ENCODE measurements around the gene LCT.

Gene LCT

DNA sequence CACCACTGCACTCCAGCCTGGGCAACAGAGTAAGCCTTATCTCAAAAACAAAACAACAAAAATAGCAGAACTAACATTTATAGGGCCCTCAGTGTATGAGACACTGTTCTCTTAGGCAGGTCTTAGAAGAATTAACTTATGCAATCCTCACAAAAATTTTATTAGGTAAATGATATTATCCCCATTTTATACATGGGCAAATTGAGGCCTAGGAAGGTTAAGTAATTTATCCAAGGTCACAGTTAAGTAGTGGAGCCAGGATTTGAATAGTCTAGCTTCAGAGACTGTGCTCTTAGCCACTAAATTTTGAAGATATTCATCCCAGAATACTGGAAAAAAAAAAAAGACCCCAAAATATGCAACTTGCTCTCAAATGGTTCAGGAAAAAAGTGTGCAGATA lies 16.4 kb upstream of the LCT start:
- H3K27ac ChIP-seq (ENCODE audit: poor library complexity, severe bottlenecking) = no peak overlapping the region
- TF ChIP-seq CTCF (IDR thresholded peaks at IDR 0.05; ENCODE audit: poor library complexity, severe bottlenecking) = no peak

DNA sequence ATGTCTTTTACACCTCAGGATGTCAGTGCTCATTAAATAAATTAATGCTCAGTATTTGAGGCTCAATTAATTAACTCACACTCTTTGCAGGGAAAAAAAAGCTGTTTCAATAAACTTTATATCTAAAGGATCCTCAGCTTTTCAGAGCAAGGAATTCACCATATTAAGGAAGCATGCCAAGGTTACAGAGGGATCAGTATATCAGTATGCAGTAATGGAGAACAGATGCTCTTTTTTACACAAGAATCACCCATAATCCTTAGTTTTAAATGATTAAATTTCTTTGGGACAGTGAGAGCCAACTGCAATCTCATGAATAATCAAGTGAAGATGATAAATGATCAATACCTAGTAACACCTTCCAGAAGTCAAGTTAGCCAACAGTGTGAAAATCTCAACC lies 14.9 kb upstream of the LCT start:
- TF ChIP-seq CTCF (IDR thresholded peaks at IDR 0.05; ENCODE audit: poor library complexity, severe bottlenecking) = no peak
- no peaks in the 10 kb centered on the region for H3K27me3 ChIP-seq (ENCODE audit: insufficient read depth, poor library complexity, severe bottlenecking)
- H3K36me3 ChIP-seq (ENCODE audit: low read depth) = peaks cover 93% of the 10 kb centered on the region
- no peaks in the 10 kb centered on the region for H3K4me1 ChIP-seq (ENCODE audit: insufficient read depth, poor library complexity, severe bottlenecking)
- no peak for DNase-seq (ENCODE audit: low spot score)
- H3K27ac ChIP-seq (ENCODE audit: poor library complexity, severe bottlenecking) = no peak overlapping the region
- no peak for ATAC-seq (ENCODE audit: low read depth)
- H3K9me3 ChIP-seq (ENCODE audit: severe bottlenecking) = no peaks in the 10 kb centered on the region
- H3K4me3 ChIP-seq (ENCODE audit: severe bottlenecking) = no peak overlapping the region

More for the DNA sequence above, 16.4 kb upstream of the LCT start:
- no peaks in the 10 kb centered on the region for H3K27me3 ChIP-seq (ENCODE audit: insufficient read depth, poor library complexity, severe bottlenecking)
- peaks cover 93% of the 10 kb centered on the region for H3K36me3 ChIP-seq (ENCODE audit: low read depth)
- no peak overlapping the region for H3K4me3 ChIP-seq (ENCODE audit: severe bottlenecking)
- no peaks in the 10 kb centered on the region for H3K4me1 ChIP-seq (ENCODE audit: insufficient read depth, poor library complexity, severe bottlenecking)
- no peaks in the 10 kb centered on the region for H3K9me3 ChIP-seq (ENCODE audit: severe bottlenecking)
- ATAC-seq (ENCODE audit: low read depth) (no peak), DNase-seq (ENCODE audit: low spot score) (no peak)

GRCh38 chr2:135850892-135851668 lies 14.1 kb upstream of the LCT start:
- no peak for TF ChIP-seq CTCF (IDR thresholded peaks at IDR 0.05; ENCODE audit: poor library complexity, severe bottlenecking)
- H3K27me3 ChIP-seq (ENCODE audit: insufficient read depth, poor library complexity, severe bottlenecking) = no peaks in the 10 kb centered on the region
- no peak overlapping the region for H3K27ac ChIP-seq (ENCODE audit: poor library complexity, severe bottlenecking)
- peaks cover 93% of the 10 kb centered on the region for H3K36me3 ChIP-seq (ENCODE audit: low read depth)
- H3K9me3 ChIP-seq (ENCODE audit: severe bottlenecking) = no peaks in the 10 kb centered on the region
- DNase-seq (ENCODE audit: low spot score) = no peak
- H3K4me1 ChIP-seq (ENCODE audit: insufficient read depth, poor library complexity, severe bottlenecking) = no peaks in the 10 kb centered on the region
- ATAC-seq (ENCODE audit: low read depth) = no peak
- H3K4me3 ChIP-seq (ENCODE audit: severe bottlenecking) = no peak overlapping the region

DNA sequence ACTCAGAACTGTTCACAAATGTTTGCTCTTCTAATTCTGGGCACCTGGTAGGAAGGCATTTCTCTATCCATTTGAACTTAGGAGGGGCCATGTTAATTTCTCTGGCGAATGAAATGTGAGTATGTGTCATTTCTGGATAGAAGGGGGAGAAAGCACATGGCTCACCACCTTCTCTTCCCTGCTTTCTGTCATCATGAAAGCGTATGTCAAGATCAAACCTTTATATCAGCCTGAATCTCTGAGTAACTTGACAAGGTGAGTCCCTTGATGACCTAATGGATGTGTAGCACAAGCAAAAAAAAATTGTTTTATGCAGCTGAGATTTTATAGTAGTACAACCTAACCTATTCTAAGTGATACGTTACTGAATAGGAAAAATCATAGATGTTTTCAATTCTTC lies 12.1 kb upstream of the LCT start:
- H3K36me3 ChIP-seq (ENCODE audit: low read depth) = peaks cover 98% of the 10 kb centered on the region
- TF ChIP-seq CTCF (IDR thresholded peaks at IDR 0.05; ENCODE audit: poor library complexity, severe bottlenecking) = no peak
- H3K4me1 ChIP-seq (ENCODE audit: insufficient read depth, poor library complexity, severe bottlenecking) = no peaks in the 10 kb centered on the region
- H3K4me3 ChIP-seq (ENCODE audit: severe bottlenecking) = no peak overlapping the region
- DNase-seq (ENCODE audit: low spot score) (no peak), ATAC-seq (ENCODE audit: low read depth) (no peak)
- no peaks in the 10 kb centered on the region for H3K27me3 ChIP-seq (ENCODE audit: insufficient read depth, poor library complexity, severe bottlenecking)
- H3K9me3 ChIP-seq (ENCODE audit: severe bottlenecking) = no peaks in the 10 kb centered on the region
- H3K27ac ChIP-seq (ENCODE audit: poor library complexity, severe bottlenecking) = no peak overlapping the region

DNA sequence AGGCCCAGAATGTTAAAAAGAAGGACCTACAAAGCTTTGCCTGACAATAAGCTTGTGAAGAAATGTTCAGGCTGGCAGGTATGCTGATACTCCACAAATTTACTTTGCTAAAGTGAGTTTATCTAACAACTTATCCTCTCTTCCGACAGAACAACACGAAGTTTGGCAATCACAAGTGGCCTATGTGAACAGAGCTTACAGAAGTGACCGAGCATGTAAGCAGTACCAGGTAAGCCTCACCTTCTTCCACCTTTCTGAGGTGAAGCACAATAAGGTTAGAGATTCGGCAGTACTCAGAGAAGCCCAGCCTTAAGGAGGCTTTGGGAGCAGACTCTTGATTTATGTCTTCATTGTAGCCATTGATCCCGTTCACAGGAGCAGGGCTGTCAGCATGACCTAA lies 9.0 kb upstream of the LCT start:
- Histone ChIP-seq H3K4me3 (ENCODE audit: severe bottlenecking) (no peak overlapping the region), H3K36me3 (ENCODE audit: low read depth) (peaks cover 95% of the 10 kb centered on the region), H3K9me3 (ENCODE audit: severe bottlenecking) (no peaks in the 10 kb centered on the region), H3K4me1 (ENCODE audit: insufficient read depth, poor library complexity, severe bottlenecking) (no peaks in the 10 kb centered on the region), H3K27ac (ENCODE audit: poor library complexity, severe bottlenecking) (no peak overlapping the region), H3K27me3 (ENCODE audit: insufficient read depth, poor library complexity, severe bottlenecking) (no peaks in the 10 kb centered on the region)
- no peak for ATAC-seq (ENCODE audit: low read depth)
- no peak for TF ChIP-seq CTCF (IDR thresholded peaks at IDR 0.05; ENCODE audit: poor library complexity, severe bottlenecking)
- no peak for DNase-seq (ENCODE audit: low spot score)
